Erythroblast (primary cell): ENCODE data around the gene ZNF23.

Source experiments
- DNase-seq, 2 experiments: peaks; one replicate each; lab custom pipeline; 2025; lab: John Stamatoyannopoulos, UW
- GATA1 ChIP-seq: IDR thresholded peaks from 2 replicates; pipeline ENCODE4 v1.6.1; 2011; ENCODE audit warnings: low read depth, mild to moderate bottlenecking, control low read depth, low read length, moderate library complexity
- POLR2A ChIP-seq: IDR thresholded peaks from 2 replicates; pipeline ENCODE4 v1.6.1; 2011; ENCODE audit warnings: mild to moderate bottlenecking, low read length

The ZNF23 gene

DNA sequence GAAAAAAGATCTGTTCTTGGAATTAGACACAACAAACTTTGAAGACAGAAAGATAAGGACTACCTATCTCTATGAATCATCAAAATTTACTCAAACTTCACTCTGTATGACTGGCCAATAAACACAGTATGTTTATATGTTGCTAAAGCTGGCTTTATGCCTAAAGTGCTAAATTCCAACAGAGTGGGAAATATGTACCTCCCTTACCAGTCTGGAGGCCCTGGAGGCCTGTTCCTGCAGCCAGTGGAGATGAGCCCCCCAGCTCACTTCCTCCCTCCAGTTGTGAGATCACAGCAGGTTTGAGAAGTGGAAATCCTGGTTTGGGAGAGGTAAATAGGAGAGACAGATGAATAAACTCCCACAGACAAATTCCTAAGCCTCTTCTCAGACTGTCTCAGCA lies 9.0 kb downstream of the ZNF23 start:
- peak in 1 of 2 experiments; percentile 28 for DNase-seq
- TF ChIP-seq GATA1: no peak
- TF ChIP-seq POLR2A: no peak

- TF ChIP-seq GATA1 (no peak), POLR2A (no peak)
- peak in 1 of 2 experiments; percentile 25 for DNase-seq
Measured at GRCh38 chr16:71449020-71449419, 13.0 kb downstream of the ZNF23 start.

- TF ChIP-seq GATA1 (no peak), POLR2A (no peak)
- DNase-seq: no peak
Measured at GRCh38 chr16:71448274-71448866, 13.7 kb downstream of the ZNF23 start.

GRCh38 chr16:71443714-71444113 lies 18.3 kb downstream of the ZNF23 start:
- no peak for DNase-seq
- TF ChIP-seq POLR2A: no peak
- TF ChIP-seq GATA1: no peak

GRCh38 chr16:71442051-71442440 lies 20.0 kb downstream of the ZNF23 start, which contains the start of gene TLE7:
TLE7 (minus strand) TSS chr16:71442054; CDS start chr16:71433324, 8,730 bp downstream.
- DNase-seq: no peak

GRCh38 chr16:71441348-71442050 lies 20.5 kb downstream of the ZNF23 start:
- DNase-seq: peak; percentile 49 to 62
- TF ChIP-seq POLR2A (no peak), GATA1 (no peak)

More at GRCh38 chr16:71442051-71442440, 20.0 kb downstream of the ZNF23 start, which contains the start of gene TLE7:
- no peak for TF ChIP-seq GATA1
- TF ChIP-seq POLR2A: no peak

- peak; percentile 47 to 55 for DNase-seq
- TF ChIP-seq GATA1 (no peak), POLR2A (no peak)
Measured at GRCh38 chr16:71440669-71441347, 21.2 kb downstream of the ZNF23 start.

- no peak for DNase-seq
- TF ChIP-seq GATA1 (no peak), POLR2A (no peak)
Measured at GRCh38 chr16:71439523-71439922, 22.5 kb downstream of the ZNF23 start.

DNA sequence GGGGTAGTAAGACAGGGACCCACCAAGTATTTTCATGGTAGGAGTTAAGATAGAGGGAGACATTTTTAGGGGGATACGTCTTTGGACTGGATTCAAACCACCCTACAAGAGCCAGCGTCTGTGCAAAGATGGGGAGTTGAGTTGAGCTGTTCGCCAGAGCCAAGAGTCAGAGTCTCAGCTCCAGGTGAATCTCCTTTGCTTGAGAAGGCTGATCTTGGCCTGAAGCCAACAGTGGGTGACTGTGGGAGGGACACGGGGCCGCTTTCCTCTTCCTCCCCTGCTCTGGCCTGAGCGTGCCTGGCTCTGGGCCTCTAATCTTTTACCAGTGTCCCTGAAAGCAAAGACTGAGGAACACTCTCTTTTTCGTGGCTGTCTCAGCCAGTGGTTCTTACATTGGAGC lies 25.6 kb downstream of the ZNF23 start:
- TF ChIP-seq POLR2A (no peak), GATA1 (no peak)
- no peak for DNase-seq

GRCh38 chr16:71432906-71433305 lies 29.1 kb downstream of the ZNF23 start:
- DNase-seq: no peak
- TF ChIP-seq GATA1 (no peak), POLR2A (no peak)

DNA sequence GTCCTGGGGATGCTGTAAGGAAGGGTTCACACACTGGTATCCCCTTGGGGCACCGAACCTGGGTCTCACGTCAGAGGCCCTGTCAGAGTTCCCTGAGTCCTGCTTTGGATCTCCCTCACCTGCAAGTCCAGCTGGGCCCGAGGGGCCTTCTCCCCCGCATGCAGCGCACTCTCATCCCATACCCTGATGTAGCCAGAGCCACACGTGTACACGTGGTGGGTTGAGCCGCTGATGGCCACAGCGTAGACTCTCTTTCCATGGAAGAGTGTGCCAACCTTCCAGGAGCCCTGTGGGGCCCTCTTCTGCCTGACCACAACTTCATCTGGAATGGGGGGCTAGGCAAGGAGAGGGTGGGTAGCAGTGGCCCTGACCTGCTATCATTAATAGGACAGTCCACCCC lies 30.1 kb downstream of the ZNF23 start:
- DNase-seq: no peak
- TF ChIP-seq GATA1 (no peak), POLR2A (no peak)

- DNase-seq: no peak
- no peak for TF ChIP-seq GATA1
- TF ChIP-seq POLR2A: no peak
Measured at GRCh38 chr16:71431176-71431575, 30.9 kb downstream of the ZNF23 start.

DNA sequence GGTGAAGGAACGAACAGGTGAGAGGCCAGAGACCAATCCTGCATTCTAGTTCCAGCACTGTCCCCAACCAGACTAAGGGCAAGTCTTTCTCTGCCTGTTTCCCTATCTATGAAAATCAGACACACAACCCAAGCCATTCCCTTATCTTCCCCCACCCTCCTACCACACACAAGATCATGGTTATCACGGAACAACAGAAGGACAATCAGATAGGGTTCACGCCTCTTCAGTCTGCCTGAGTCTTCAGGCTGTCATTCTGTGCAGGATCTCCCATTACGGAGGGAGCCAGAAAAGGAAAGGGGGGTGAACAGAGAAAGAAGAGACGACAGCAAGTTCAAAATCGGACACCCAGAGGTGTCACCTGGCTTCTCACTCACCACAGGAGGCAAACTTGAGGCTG lies 31.3 kb downstream of the ZNF23 start:
- no peak for TF ChIP-seq POLR2A
- TF ChIP-seq GATA1: peak; percentile 61
- DNase-seq: peak; percentile 75 to 96

DNA sequence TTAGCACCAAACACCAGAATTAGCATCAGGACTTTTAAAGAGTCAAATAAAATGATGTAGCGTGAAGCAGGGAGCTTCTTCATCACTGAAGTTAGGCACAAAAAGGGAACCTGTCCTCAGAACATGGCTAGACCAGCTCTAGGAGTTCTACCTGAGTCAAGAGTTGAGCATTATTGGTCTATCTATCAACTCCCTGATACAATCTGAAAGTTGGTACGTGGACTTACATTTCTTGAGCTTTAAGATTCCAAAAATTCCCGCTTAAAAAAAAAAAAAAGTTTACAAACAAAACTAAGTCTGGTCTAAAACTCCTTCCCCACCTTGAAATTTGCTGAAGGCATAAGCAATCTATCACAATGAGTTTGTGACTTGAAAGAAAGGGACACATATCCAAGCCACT lies 32.5 kb downstream of the ZNF23 start:
- TF ChIP-seq GATA1 (no peak), POLR2A (no peak)
- no peak for DNase-seq
